ENCODE measurements around the gene HMSD. TPM values are rescaled to one million over a fixed set of nuclear protein-coding genes. Genes with fewer than 3 reads are reported as not detected.

Gene HMSD
- polyA plus RNA-seq (2012; rRNA removed) = not detected in 2 replicates
- polyA plus RNA-seq (2012; cell fraction: cytosol; rRNA removed) = not detected in 2 replicates
- not detected in 2 replicates for polyA plus RNA-seq (2012; cell fraction: nucleus; rRNA removed)

GRCh38 chr18:63949068-63949737, at the start of gene HMSD:
HMSD (plus strand) TSS chr18:63949301; CDS start chr18:63953456, 4,155 bp downstream.
- CTCF ChIA-PET = interaction anchor here (0.6 to 1.8 kb wide), 5 partner anchors 11 to 285 kb away, joined by 3 to 5 read pairs (median 3); no protein-coding TSS in a partner anchor
- Histone ChIP-seq H3K9me3 (no peaks in the 10 kb centered on the region), H4K20me1 (ENCODE audit: insufficient read depth) (no peaks in the 10 kb centered on the region), H3K27ac (ENCODE audit: low read depth in 2 of 2, low read length in 1 of 2) (no peak within 1 kb of the TSS), H3K4me1 (ENCODE audit: control insufficient read depth in 1 of 2, insufficient read depth in 2 of 2, low read depth in 1 of 2, low read length in 1 of 2) (no peaks in the 10 kb centered on the region; a peak in 1 of 4 replicates), H3K9me2 (no peaks in the 10 kb centered on the region), H3K9ac (no peak within 1 kb of the TSS), H3F3A (replicated peaks; ENCODE audit: insufficient read depth) (no peaks in the 10 kb centered on the region), H2AFZ (ENCODE audit: low read depth) (no peak within 1 kb of the TSS; the same call in 1 of the 2 replicates), H3K4me2 (no peak within 1 kb of the TSS), H3K27me3 (ENCODE audit: insufficient read depth) (peaks cover 2% of the 10 kb centered on the region; the same call in 1 of the 2 replicates), H3K79me2 (ENCODE audit: insufficient read depth) (no peaks in the 10 kb centered on the region), H3K36me3 (replicated peaks in 1 of 2; ENCODE audit: control insufficient read depth in 1 of 2, insufficient read depth in 2 of 2, low read length in 1 of 2) (no peaks in the 10 kb centered on the region), H3K4me3 (ENCODE audit: low read depth in 2 of 2, low read length in 1 of 2) (no peak within 1 kb of the TSS)
- peak; percentile 56 for DNase-seq
- POLR2A ChIA-PET = no interaction called here
- TF ChIP-seq IRF3 (IDR thresholded peaks at IDR 0.05; ENCODE audit: low read depth, low read length) = no peak
- peak; percentile 17; the same call in 1 of the 2 replicates for TF ChIP-seq CTCF (IDR thresholded peaks at IDR 0.05)
- WGBS (ENCODE audit: low lambda C conversion rate) = 55% methylated on average over 20 of the region's 35 CpGs

GRCh38 chr18:63903851-63904570, 45.1 kb upstream of the HMSD start:
- ChIA-PET CTCF (interaction anchor here (1.1 kb wide), 1 partner anchor 32 kb away, joined by 3 read pairs; no protein-coding TSS in a partner anchor), POLR2A (no interaction called here)

More at GRCh38 chr18:63903851-63904570, 45.1 kb upstream of the HMSD start:
- Histone ChIP-seq H3K9me2 (no peaks in the 10 kb centered on the region), H3F3A (replicated peaks; ENCODE audit: insufficient read depth) (no peaks in the 10 kb centered on the region), H2AFZ (ENCODE audit: low read depth) (no peak overlapping the region), H3K27me3 (ENCODE audit: insufficient read depth) (peaks cover 8% of the 10 kb centered on the region; the same call in 1 of the 2 replicates), H3K36me3 (replicated peaks in 1 of 2; ENCODE audit: control insufficient read depth in 1 of 2, insufficient read depth in 2 of 2, low read length in 1 of 2) (peaks cover 0 to 2% of the 10 kb centered on the region in 2 experiments), H4K20me1 (ENCODE audit: insufficient read depth) (no peaks in the 10 kb centered on the region), H3K27ac (ENCODE audit: low read depth in 2 of 2, low read length in 1 of 2) (no peak overlapping the region), H3K9ac (no peak overlapping the region), H3K9me3 (no peaks in the 10 kb centered on the region), H3K79me2 (ENCODE audit: insufficient read depth) (no peaks in the 10 kb centered on the region), H3K4me1 (ENCODE audit: control insufficient read depth in 1 of 2, insufficient read depth in 2 of 2, low read depth in 1 of 2, low read length in 1 of 2) (no peaks in the 10 kb centered on the region), H3K4me2 (no peak overlapping the region), H3K4me3 (ENCODE audit: low read depth in 2 of 2, low read length in 1 of 2) (no peak overlapping the region)
- DNase-seq = no peak
- 6% methylated on average over 1 of the region's 1 CpG for WGBS (ENCODE audit: low lambda C conversion rate)
- TF ChIP-seq RXRA (IDR thresholded peaks at IDR 0.05; ENCODE audit: borderline replicate concordance, low read depth) (no peak), POLR2AphosphoS5 (IDR thresholded peaks at IDR 0.05; ENCODE audit: low read depth, low read length) (no peak), RFX5 (IDR thresholded peaks at IDR 0.05; ENCODE audit: low read length) (no peak), RCOR1 (IDR thresholded peaks at IDR 0.05; ENCODE audit: low read length) (no peak), USF2 (IDR thresholded peaks at IDR 0.05; ENCODE audit: borderline replicate concordance, low read depth, low read length) (no peak), IRF3 (IDR thresholded peaks at IDR 0.05; ENCODE audit: low read depth, low read length) (no peak)
